Measurements from ENCODE around the gene BORCS6. TPM values are rescaled to one million over a fixed set of nuclear protein-coding genes. Genes with fewer than 3 reads are reported as not detected.

BORCS6 gene
- total and polyA plus RNA-seq, 2 of the 13 experiments (the other 11 are each of a cell fraction or from before 2014, with no cell fraction given) = 2.0 to 5.1 TPM

DNA sequence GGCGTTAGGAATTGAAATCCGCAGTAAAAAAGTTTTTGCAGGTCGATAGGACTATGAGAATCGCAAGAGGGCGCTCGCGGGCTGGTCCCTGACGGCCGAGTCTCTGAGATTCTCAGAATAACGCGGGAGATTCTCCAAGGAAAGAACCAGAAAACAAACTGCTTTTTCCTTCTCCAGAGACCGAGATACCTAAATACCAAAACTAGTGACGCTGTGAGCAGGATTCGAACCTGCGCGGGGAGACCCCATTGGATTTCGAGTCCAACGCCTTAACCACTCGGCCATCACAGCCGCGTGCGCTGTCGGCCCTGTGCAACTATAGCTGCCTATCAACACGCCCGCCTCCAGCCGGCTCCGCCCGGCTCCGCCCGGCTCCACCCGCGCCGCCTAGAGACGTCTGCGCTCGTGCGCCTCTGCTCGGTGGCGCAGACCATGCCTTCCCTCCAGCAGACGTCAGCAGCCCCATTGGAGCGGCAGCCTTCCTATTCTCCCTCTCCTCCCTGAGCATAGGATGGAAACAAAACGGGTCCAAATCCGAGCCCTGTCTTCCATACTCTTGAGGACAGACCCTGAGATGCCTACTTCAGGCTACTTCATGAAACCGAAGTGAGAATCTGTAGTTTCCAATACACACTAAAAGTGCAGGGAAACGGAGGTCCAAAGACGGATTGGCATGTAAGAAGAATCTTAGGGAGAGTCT, 51.2 kb downstream of the BORCS6 start (continued):
- TF ChIP-seq, protein P1, sequence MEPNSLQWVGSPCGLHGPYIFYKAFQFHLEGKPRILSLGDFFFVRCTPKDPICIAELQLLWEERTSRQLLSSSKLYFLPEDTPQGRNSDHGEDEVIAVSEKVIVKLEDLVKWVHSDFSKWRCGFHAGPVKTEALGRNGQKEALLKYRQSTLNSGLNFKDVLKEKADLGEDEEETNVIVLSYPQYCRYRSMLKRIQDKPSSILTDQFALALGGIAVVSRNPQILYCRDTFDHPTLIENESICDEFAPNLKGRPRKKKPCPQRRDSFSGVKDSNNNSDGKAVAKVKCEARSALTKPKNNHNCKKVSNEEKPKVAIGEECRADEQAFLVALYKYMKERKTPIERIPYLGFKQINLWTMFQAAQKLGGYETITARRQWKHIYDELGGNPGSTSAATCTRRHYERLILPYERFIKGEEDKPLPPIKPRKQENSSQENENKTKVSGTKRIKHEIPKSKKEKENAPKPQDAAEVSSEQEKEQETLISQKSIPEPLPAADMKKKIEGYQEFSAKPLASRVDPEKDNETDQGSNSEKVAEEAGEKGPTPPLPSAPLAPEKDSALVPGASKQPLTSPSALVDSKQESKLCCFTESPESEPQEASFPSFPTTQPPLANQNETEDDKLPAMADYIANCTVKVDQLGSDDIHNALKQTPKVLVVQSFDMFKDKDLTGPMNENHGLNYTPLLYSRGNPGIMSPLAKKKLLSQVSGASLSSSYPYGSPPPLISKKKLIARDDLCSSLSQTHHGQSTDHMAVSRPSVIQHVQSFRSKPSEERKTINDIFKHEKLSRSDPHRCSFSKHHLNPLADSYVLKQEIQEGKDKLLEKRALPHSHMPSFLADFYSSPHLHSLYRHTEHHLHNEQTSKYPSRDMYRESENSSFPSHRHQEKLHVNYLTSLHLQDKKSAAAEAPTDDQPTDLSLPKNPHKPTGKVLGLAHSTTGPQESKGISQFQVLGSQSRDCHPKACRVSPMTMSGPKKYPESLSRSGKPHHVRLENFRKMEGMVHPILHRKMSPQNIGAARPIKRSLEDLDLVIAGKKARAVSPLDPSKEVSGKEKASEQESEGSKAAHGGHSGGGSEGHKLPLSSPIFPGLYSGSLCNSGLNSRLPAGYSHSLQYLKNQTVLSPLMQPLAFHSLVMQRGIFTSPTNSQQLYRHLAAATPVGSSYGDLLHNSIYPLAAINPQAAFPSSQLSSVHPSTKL (CRISPR knock-in tag; IDR thresholded peaks at IDR 0.05) = peak; percentile 83
- TF ChIP-seq ZFP41 (CRISPR knock-in tag; IDR thresholded peaks at IDR 0.05; ENCODE audit: borderline replicate concordance) = 0 out of 2 replicates have a peak, but pooled peaks have one; percentile 26
- TF ChIP-seq ZNF773 (CRISPR knock-in tag; IDR thresholded peaks at IDR 0.05; ENCODE audit: borderline replicate concordance) = no peak
- peak; percentile 79; the same call in 1 of the 2 replicates for TF ChIP-seq MEIS1 (CRISPR knock-in tag; IDR thresholded peaks at IDR 0.05; ENCODE audit: borderline replicate concordance)
- TF ChIP-seq SALL1 (CRISPR knock-in tag; IDR thresholded peaks at IDR 0.05) = peak; percentile 76
- TF ChIP-seq ZNF772 (CRISPR knock-in tag; IDR thresholded peaks at IDR 0.05) = no peak
- TF ChIP-seq, protein P2, sequence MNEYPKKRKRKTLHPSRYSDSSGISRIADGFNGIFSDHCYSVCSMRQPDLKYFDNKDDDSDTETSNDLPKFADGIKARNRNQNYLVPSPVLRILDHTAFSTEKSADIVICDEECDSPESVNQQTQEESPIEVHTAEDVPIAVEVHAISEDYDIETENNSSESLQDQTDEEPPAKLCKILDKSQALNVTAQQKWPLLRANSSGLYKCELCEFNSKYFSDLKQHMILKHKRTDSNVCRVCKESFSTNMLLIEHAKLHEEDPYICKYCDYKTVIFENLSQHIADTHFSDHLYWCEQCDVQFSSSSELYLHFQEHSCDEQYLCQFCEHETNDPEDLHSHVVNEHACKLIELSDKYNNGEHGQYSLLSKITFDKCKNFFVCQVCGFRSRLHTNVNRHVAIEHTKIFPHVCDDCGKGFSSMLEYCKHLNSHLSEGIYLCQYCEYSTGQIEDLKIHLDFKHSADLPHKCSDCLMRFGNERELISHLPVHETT (CRISPR knock-in tag; conservative IDR thresholded peaks at IDR 0.05) = no peak
- TF ChIP-seq, protein P3, sequence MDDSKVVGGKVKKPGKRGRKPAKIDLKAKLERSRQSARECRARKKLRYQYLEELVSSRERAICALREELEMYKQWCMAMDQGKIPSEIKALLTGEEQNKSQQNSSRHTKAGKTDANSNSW (CRISPR knock-in tag; IDR thresholded peaks at IDR 0.05; ENCODE audit: borderline replicate concordance) = no peak
- TF ChIP-seq KMT2A (CRISPR knock-in tag; IDR thresholded peaks at IDR 0.05) = no peak
- TF ChIP-seq, protein P4, sequence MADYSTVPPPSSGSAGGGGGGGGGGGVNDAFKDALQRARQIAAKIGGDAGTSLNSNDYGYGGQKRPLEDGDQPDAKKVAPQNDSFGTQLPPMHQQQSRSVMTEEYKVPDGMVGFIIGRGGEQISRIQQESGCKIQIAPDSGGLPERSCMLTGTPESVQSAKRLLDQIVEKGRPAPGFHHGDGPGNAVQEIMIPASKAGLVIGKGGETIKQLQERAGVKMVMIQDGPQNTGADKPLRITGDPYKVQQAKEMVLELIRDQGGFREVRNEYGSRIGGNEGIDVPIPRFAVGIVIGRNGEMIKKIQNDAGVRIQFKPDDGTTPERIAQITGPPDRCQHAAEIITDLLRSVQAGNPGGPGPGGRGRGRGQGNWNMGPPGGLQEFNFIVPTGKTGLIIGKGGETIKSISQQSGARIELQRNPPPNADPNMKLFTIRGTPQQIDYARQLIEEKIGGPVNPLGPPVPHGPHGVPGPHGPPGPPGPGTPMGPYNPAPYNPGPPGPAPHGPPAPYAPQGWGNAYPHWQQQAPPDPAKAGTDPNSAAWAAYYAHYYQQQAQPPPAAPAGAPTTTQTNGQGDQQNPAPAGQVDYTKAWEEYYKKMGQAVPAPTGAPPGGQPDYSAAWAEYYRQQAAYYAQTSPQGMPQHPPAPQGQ (CRISPR knock-in tag; IDR thresholded peaks at IDR 0.05; ENCODE audit: borderline replicate concordance) = no peak
- no peak for TF ChIP-seq PCBP2 (optimal IDR thresholded peaks at IDR 0.05; ENCODE audit: low read depth, low read length, poor library complexity, severe bottlenecking)
- TF ChIP-seq, protein P5, sequence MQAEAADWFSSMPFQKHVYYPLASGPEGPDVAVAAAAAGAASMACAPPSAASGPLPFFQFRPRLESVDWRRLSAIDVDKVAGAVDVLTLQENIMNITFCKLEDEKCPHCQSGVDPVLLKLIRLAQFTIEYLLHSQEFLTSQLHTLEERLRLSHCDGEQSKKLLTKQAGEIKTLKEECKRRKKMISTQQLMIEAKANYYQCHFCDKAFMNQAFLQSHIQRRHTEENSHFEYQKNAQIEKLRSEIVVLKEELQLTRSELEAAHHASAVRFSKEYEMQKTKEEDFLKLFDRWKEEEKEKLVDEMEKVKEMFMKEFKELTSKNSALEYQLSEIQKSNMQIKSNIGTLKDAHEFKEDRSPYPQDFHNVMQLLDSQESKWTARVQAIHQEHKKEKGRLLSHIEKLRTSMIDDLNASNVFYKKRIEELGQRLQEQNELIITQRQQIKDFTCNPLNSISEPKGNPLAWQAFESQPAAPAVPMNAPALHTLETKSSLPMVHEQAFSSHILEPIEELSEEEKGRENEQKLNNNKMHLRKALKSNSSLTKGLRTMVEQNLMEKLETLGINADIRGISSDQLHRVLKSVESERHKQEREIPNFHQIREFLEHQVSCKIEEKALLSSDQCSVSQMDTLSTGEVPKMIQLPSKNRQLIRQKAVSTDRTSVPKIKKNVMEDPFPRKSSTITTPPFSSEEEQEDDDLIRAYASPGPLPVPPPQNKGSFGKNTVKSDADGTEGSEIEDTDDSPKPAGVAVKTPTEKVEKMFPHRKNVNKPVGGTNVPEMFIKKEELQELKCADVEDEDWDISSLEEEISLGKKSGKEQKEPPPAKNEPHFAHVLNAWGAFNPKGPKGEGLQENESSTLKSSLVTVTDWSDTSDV (CRISPR knock-in tag; IDR thresholded peaks at IDR 0.05) = no peak
- no peak for TF ChIP-seq ZNF383 (CRISPR knock-in tag; IDR thresholded peaks at IDR 0.05; ENCODE audit: borderline replicate concordance)
- TF ChIP-seq MBNL3 (CRISPR knock-in tag; conservative IDR thresholded peaks at IDR 0.05) = no peak
- TF ChIP-seq HNRNPH1 (optimal IDR thresholded peaks at IDR 0.05; ENCODE audit: low read depth, low read length) = no peak
- peak; percentile 47; the same call in 1 of the 2 replicates for TF ChIP-seq ZNF263 (CRISPR knock-in tag; IDR thresholded peaks at IDR 0.05)

All from HepG2 (cell line).